HK-2 (cell line): Measurements from ENCODE around the gene PDE4D.

Experiments used
- DNase-seq: peaks from one replicate; pipeline ENCODE4 v3.0.0-alpha.2; 2018; ENCODE audit not compliant: unreplicated experiment

PDE4D gene

GRCh38 chr5:59256331-59256730, 637.2 kb downstream of the PDE4D start:
- no peak for DNase-seq

- no peak for DNase-seq
These were observed 639.4 kb downstream of the PDE4D start for GRCh38 chr5:59254055-59254687.

- DNase-seq = no peak
These were observed 639.9 kb downstream of the PDE4D start for GRCh38 chr5:59253625-59254024.

GRCh38 chr5:59251627-59252026, 641.9 kb downstream of the PDE4D start:
- no peak for DNase-seq

GRCh38 chr5:59249726-59250125, 643.8 kb downstream of the PDE4D start:
- no peak for DNase-seq

- no peak for DNase-seq
These were observed 644.4 kb downstream of the PDE4D start for GRCh38 chr5:59249160-59249559.

GRCh38 chr5:59246882-59247281, 646.6 kb downstream of the PDE4D start:
- DNase-seq = no peak

- DNase-seq = no peak
These were observed 647.2 kb downstream of the PDE4D start for GRCh38 chr5:59246145-59246869.

- DNase-seq = no peak
These were observed 648.3 kb downstream of the PDE4D start for GRCh38 chr5:59245198-59245597.

GRCh38 chr5:59241552-59241951, 652.0 kb downstream of the PDE4D start:
- DNase-seq = no peak

GRCh38 chr5:59241119-59241518, 652.4 kb downstream of the PDE4D start:
- DNase-seq = no peak

GRCh38 chr5:59238126-59238902, 655.2 kb downstream of the PDE4D start:
- no peak for DNase-seq

- DNase-seq = no peak
These were observed 656.5 kb downstream of the PDE4D start for GRCh38 chr5:59236986-59237385.

- DNase-seq = no peak
These were observed 657.1 kb downstream of the PDE4D start for GRCh38 chr5:59236448-59236847.

- no peak for DNase-seq
These were observed 659.3 kb downstream of the PDE4D start for GRCh38 chr5:59234236-59234635.

GRCh38 chr5:59231221-59231931, 662.1 kb downstream of the PDE4D start:
- DNase-seq = no peak

GRCh38 chr5:59222687-59223511, 670.6 kb downstream of the PDE4D start:
- no peak for DNase-seq

GRCh38 chr5:59221769-59222168, 671.8 kb downstream of the PDE4D start:
- no peak for DNase-seq

- no peak for DNase-seq
These were observed 675.0 kb downstream of the PDE4D start for GRCh38 chr5:59218424-59219045.

- no peak for DNase-seq
These were observed 676.7 kb downstream of the PDE4D start for GRCh38 chr5:59216841-59217240.

GRCh38 chr5:59212596-59212995, 680.9 kb downstream of the PDE4D start:
- no peak for DNase-seq
